Measurements from ENCODE around the gene CACNA1E.

The CACNA1E gene

GRCh38 chr1:181712711-181713110, 229.4 kb downstream of the CACNA1E start:
- no peak for DNase-seq

GRCh38 chr1:181714428-181714827, 231.1 kb downstream of the CACNA1E start:
- DNase-seq, result no peak

GRCh38 chr1:181718034-181718433, 234.7 kb downstream of the CACNA1E start:
- DNase-seq, result no peak

GRCh38 chr1:181726320-181727012, 243.1 kb downstream of the CACNA1E start:
- no peak for DNase-seq

- DNase-seq, result no peak
These were observed 247.3 kb downstream of the CACNA1E start for GRCh38 chr1:181730606-181731005.

- no peak for DNase-seq
These were observed 249.1 kb downstream of the CACNA1E start for GRCh38 chr1:181732218-181732990.

- no peak for DNase-seq
These were observed 250.2 kb downstream of the CACNA1E start for GRCh38 chr1:181733486-181733885.

- DNase-seq, result no peak
These were observed 253.7 kb downstream of the CACNA1E start for GRCh38 chr1:181737056-181737455.

- no peak for DNase-seq
These were observed 255.9 kb downstream of the CACNA1E start for GRCh38 chr1:181739214-181739613.

- DNase-seq, result no peak
These were observed 259.1 kb downstream of the CACNA1E start for GRCh38 chr1:181742426-181742825.

- DNase-seq, result no peak
These were observed 260.6 kb downstream of the CACNA1E start for GRCh38 chr1:181743878-181744312.

GRCh38 chr1:181746224-181746623, 262.9 kb downstream of the CACNA1E start:
- no peak for DNase-seq

- no peak for DNase-seq
These were observed 264.7 kb downstream of the CACNA1E start for GRCh38 chr1:181748013-181748412.

- no peak for DNase-seq
These were observed 270.8 kb downstream of the CACNA1E start for GRCh38 chr1:181754103-181754502.

- no peak for DNase-seq
These were observed 276.2 kb downstream of the CACNA1E start for GRCh38 chr1:181759481-181759880.

GRCh38 chr1:181763736-181764135, 280.4 kb downstream of the CACNA1E start:
- no peak for DNase-seq

- DNase-seq, result no peak
These were observed 282.2 kb downstream of the CACNA1E start for GRCh38 chr1:181765451-181766026.

GRCh38 chr1:181767001-181767708, 283.8 kb downstream of the CACNA1E start:
- DNase-seq, result no peak

GRCh38 chr1:181768211-181768929, 285.1 kb downstream of the CACNA1E start:
- no peak for DNase-seq

- DNase-seq, result no peak
These were observed 285.6 kb downstream of the CACNA1E start for GRCh38 chr1:181768930-181769280.

- no peak for DNase-seq
These were observed 286.5 kb downstream of the CACNA1E start for GRCh38 chr1:181769846-181770245.

GRCh38 chr1:181772714-181773113, 289.4 kb downstream of the CACNA1E start:
- DNase-seq, result no peak

GRCh38 chr1:181776044-181776443, 292.7 kb downstream of the CACNA1E start:
- DNase-seq, result no peak

Measured in inflammatory macrophage (primary cell).